ENCODE results near the gene ANKRD24.

DNA sequence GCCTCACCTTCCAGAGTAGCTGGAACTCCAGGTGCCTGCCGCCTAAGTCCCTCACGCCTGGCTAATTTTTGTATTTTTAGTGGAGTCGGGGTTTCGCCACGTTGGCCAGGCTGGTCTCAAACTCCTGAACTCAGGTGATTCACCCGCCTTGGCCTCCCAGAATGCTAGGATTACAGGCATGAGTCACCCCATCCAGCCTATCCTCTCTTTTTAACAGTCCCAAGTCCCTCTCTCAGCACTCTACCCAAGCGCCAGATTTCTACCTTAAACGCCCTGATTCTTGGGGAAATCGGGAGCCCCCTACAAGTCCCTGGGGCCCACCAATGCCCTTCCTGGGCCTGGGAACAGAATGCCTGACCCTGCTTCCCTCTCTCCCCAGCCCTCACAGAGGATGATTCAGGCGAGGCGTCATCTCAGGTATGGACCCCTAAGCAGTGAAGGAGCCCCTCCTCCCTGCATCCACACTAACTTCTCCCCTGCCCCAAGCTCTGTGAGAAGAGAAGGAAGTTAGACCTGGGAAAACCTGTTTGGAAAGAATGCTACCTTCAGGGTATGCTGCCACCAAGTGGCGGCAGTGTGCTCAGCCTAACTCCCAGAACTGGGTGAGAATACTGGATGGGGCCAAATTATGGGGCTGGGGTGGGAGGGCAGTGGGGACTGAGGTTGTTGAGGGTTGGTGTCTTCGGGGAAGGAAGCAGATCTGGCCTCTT, 26.1 kb downstream of the ANKRD24 start:
- TF ChIP-seq, protein P1, sequence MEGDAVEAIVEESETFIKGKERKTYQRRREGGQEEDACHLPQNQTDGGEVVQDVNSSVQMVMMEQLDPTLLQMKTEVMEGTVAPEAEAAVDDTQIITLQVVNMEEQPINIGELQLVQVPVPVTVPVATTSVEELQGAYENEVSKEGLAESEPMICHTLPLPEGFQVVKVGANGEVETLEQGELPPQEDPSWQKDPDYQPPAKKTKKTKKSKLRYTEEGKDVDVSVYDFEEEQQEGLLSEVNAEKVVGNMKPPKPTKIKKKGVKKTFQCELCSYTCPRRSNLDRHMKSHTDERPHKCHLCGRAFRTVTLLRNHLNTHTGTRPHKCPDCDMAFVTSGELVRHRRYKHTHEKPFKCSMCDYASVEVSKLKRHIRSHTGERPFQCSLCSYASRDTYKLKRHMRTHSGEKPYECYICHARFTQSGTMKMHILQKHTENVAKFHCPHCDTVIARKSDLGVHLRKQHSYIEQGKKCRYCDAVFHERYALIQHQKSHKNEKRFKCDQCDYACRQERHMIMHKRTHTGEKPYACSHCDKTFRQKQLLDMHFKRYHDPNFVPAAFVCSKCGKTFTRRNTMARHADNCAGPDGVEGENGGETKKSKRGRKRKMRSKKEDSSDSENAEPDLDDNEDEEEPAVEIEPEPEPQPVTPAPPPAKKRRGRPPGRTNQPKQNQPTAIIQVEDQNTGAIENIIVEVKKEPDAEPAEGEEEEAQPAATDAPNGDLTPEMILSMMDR (conservative IDR thresholded peaks at IDR 0.05; ENCODE audit: low read depth, low read length) = peak; percentile 63
- TF ChIP-seq EZH2 (IDR thresholded peaks at IDR 0.05; ENCODE audit: borderline replicate concordance, low read depth, low read length, poor library complexity, severe bottlenecking) = no peak

Data from A673 (cell line).